Measurements from ENCODE around the gene CMIP.
"Not testable (repeated sequence)": the region's sequence is repeated elsewhere in the genome, so short reads cannot be mapped to it uniquely, and the experiment has no call there.

CMIP gene

DNA sequence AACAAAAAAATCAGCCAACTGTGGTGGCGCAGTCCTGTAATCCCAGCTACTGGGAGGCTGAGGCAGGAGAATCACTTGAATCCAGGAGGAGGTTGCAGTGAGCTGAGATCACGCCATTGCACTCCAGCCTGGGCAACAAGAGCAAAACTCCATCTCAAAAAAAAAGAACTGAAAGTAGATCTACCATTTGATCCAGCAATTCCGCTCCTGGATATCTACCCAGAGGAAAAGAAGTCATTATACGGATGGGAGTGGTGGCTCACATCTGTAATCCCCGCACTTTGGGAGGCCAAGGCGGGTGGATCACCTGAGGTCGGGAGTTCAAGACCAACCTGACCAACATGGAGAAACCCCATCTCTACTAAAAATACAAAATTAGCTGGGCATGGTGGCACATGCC is 22.5 kb upstream of the CMIP start:
- no CpG with 5 or more reads among the region's 7 CpGs for WGBS (ENCODE audit: extremely low coverage, insufficient coverage, insufficient read length)
- not testable (repeated sequence) for H3K27me3 ChIP-seq (ENCODE audit: insufficient read depth, low read length); H3K14ac ChIP-seq (ENCODE audit: low read length); H2AK5ac ChIP-seq (ENCODE audit: low read length); H4K8ac ChIP-seq (ENCODE audit: low read depth, low read length); H3K18ac ChIP-seq (ENCODE audit: low read length); H3K79me1 ChIP-seq (ENCODE audit: low read length); DNase-seq; H3K23ac ChIP-seq (ENCODE audit: low read length); H3K4me1 ChIP-seq (ENCODE audit: control insufficient read depth in 1 of 2, insufficient read depth in 2 of 2, low read length in 2 of 2); H2BK5ac ChIP-seq (ENCODE audit: low read depth, low read length, poor library complexity); H3K27ac ChIP-seq (ENCODE audit: low read depth, low read length); H4K12ac ChIP-seq (ENCODE audit: low read depth, low read length); H3K79me2 ChIP-seq (ENCODE audit: control insufficient read depth, insufficient read depth, low read length, poor library complexity); H3K9me3 ChIP-seq (ENCODE audit: insufficient read depth, low read depth, low read length); H2BK120ac ChIP-seq (ENCODE audit: insufficient read depth, low read length, poor library complexity); H3K36me3 ChIP-seq (ENCODE audit: control insufficient read depth in 1 of 2, insufficient read depth in 2 of 2, low read length in 2 of 2); H2BK12ac ChIP-seq (ENCODE audit: low read length); H3K4me3 ChIP-seq (ENCODE audit: low read depth, low read length); H2AFZ ChIP-seq (ENCODE audit: insufficient read depth, low read length, poor library complexity); H4K91ac ChIP-seq (ENCODE audit: low read depth, low read length); H3K4me2 ChIP-seq (ENCODE audit: low read length); H3K4ac ChIP-seq (ENCODE audit: low read depth, low read length); H3K9ac ChIP-seq (ENCODE audit: low read length)

DNA sequence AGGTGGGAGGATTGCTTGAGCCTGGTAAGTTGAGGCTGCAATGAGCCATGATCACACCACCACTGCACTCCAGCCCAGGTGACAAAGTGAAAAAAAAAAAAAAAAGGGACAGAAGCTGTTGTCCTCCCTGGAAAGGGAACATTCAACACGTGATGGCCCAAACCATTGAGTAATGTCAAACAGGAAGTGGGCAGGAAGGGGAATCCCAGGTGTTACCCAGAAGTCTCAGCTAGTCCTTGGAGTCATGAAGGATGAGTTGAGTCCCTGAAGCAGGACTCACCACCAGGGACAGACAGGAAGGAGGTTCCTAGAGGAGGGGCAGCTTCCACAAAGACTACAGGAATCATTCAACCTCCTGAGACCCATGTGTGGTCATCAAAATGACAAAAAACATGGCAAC is 19.8 kb upstream of the CMIP start:
- Histone ChIP-seq H4K8ac (ENCODE audit: low read depth, low read length) (no peak overlapping the region), H2BK12ac (ENCODE audit: low read length) (no peak overlapping the region), H3K18ac (ENCODE audit: low read length) (no peak overlapping the region), H3K23ac (ENCODE audit: low read length) (no peak overlapping the region), H3K4me3 (ENCODE audit: low read depth, low read length) (no peak overlapping the region), H3K27ac (ENCODE audit: low read depth, low read length) (no peak overlapping the region), H3K36me3 (ENCODE audit: control insufficient read depth in 1 of 2, insufficient read depth in 2 of 2, low read length in 2 of 2) (no peaks in the 10 kb centered on the region), H3K79me1 (ENCODE audit: low read length) (no peaks in the 10 kb centered on the region), H3K27me3 (ENCODE audit: insufficient read depth, low read length) (no peaks in the 10 kb centered on the region), H3K4me2 (ENCODE audit: low read length) (no peak overlapping the region), H3K9me3 (ENCODE audit: insufficient read depth, low read depth, low read length) (no peaks in the 10 kb centered on the region), H3K4me1 (ENCODE audit: control insufficient read depth in 1 of 2, insufficient read depth in 2 of 2, low read length in 2 of 2) (peaks cover 3 to 5% of the 10 kb centered on the region in 2 experiments), H4K91ac (ENCODE audit: low read depth, low read length) (no peak overlapping the region), H2AK5ac (ENCODE audit: low read length) (peak overlapping the region; percentile 29), H4K12ac (ENCODE audit: low read depth, low read length) (no peak overlapping the region), H2BK5ac (ENCODE audit: low read depth, low read length, poor library complexity) (no peak overlapping the region), H3K14ac (ENCODE audit: low read length) (no peak overlapping the region), H3K4ac (ENCODE audit: low read depth, low read length) (no peak overlapping the region), H3K79me2 (ENCODE audit: control insufficient read depth, insufficient read depth, low read length, poor library complexity) (no peaks in the 10 kb centered on the region), H2BK120ac (ENCODE audit: insufficient read depth, low read length, poor library complexity) (no peak overlapping the region), H3K9ac (ENCODE audit: low read length) (no peak overlapping the region), H2AFZ (ENCODE audit: insufficient read depth, low read length, poor library complexity) (no peak overlapping the region)
- WGBS (ENCODE audit: extremely low coverage, insufficient coverage, insufficient read length): no CpG with 5 or more reads among the region's 1 CpG
- peak in 1 of 2 donors; percentile 21 for DNase-seq

DNA sequence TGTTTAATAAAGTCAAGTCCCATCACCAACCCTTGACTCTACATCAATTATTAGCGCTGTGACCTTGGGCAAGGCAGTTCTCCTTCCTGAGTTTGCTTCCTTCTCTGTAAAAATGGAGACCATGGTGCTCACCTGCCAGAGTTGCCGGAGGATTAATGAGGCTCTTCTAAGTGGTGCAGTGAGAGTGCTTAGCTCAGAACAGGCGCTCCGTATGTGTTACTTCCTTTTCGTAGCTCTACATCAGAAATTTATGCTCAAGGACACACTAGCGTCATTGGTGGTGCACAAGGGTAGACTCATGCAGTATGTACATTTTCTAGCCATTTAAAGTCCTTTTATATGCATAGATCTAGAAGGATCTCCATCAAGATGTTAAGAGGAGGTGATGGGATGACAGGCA is 17.4 kb upstream of the CMIP start:
- Histone ChIP-seq H2BK12ac (ENCODE audit: low read length) (no peak overlapping the region), H2BK120ac (ENCODE audit: insufficient read depth, low read length, poor library complexity) (no peak overlapping the region), H3K14ac (ENCODE audit: low read length) (no peak overlapping the region), H4K91ac (ENCODE audit: low read depth, low read length) (no peak overlapping the region), H3K4me2 (ENCODE audit: low read length) (no peak overlapping the region), H3K4me1 (ENCODE audit: control insufficient read depth in 1 of 2, insufficient read depth in 2 of 2, low read length in 2 of 2) (peaks cover 11 to 18% of the 10 kb centered on the region in 2 experiments), H3K4me3 (ENCODE audit: low read depth, low read length) (no peak overlapping the region), H3K23ac (ENCODE audit: low read length) (no peak overlapping the region), H3K79me1 (ENCODE audit: low read length) (peaks cover 8% of the 10 kb centered on the region), H3K18ac (ENCODE audit: low read length) (no peak overlapping the region), H2BK5ac (ENCODE audit: low read depth, low read length, poor library complexity) (no peak overlapping the region), H3K27ac (ENCODE audit: low read depth, low read length) (no peak overlapping the region), H3K4ac (ENCODE audit: low read depth, low read length) (no peak overlapping the region), H3K36me3 (ENCODE audit: control insufficient read depth in 1 of 2, insufficient read depth in 2 of 2, low read length in 2 of 2) (no peaks in the 10 kb centered on the region), H4K8ac (ENCODE audit: low read depth, low read length) (no peak overlapping the region), H2AFZ (ENCODE audit: insufficient read depth, low read length, poor library complexity) (no peak overlapping the region), H3K9ac (ENCODE audit: low read length) (no peak overlapping the region), H3K27me3 (ENCODE audit: insufficient read depth, low read length) (no peaks in the 10 kb centered on the region), H3K79me2 (ENCODE audit: control insufficient read depth, insufficient read depth, low read length, poor library complexity) (no peaks in the 10 kb centered on the region), H4K12ac (ENCODE audit: low read depth, low read length) (no peak overlapping the region), H2AK5ac (ENCODE audit: low read length) (no peak overlapping the region), H3K9me3 (ENCODE audit: insufficient read depth, low read depth, low read length) (no peaks in the 10 kb centered on the region)
- WGBS (ENCODE audit: extremely low coverage, insufficient coverage, insufficient read length): no CpG with 5 or more reads among the region's 6 CpGs
- no peak for DNase-seq

DNA sequence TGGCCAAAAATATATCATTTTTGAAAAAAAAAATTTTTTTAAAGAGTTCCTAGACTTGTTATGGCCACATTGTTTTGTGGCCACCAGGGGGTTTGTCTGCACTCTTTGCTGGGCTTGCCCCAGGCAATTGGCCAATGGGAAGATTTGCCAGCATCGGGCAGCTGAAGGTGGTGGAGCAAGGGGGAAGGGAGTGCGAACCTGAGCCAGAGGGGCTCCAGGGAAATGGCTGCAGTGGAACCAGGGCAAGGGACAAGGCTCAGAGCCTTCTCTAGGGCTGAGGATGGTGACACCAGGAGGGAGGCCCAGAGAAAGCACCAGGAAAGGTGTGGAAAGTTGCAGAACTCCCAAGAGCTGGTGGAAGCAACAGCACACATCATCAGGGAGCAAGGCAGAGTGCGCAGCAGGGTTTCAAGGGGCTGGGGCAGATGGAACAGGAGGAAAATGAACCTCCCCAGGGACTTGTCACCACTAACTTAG is 15.5 kb upstream of the CMIP start:
- Histone ChIP-seq H2BK120ac (ENCODE audit: insufficient read depth, low read length, poor library complexity) (no peak overlapping the region), H4K12ac (ENCODE audit: low read depth, low read length) (no peak overlapping the region), H3K4me1 (ENCODE audit: control insufficient read depth in 1 of 2, insufficient read depth in 2 of 2, low read length in 2 of 2) (peaks cover 11 to 25% of the 10 kb centered on the region in 2 experiments), H3K4me2 (ENCODE audit: low read length) (no peak overlapping the region), H3K18ac (ENCODE audit: low read length) (no peak overlapping the region), H2AK5ac (ENCODE audit: low read length) (no peak overlapping the region), H3K4me3 (ENCODE audit: low read depth, low read length) (no peak overlapping the region), H2BK5ac (ENCODE audit: low read depth, low read length, poor library complexity) (no peak overlapping the region), H4K91ac (ENCODE audit: low read depth, low read length) (peak overlapping the region; percentile 7), H3K9me3 (ENCODE audit: insufficient read depth, low read depth, low read length) (peaks cover 2% of the 10 kb centered on the region), H2BK12ac (ENCODE audit: low read length) (peak overlapping the region; percentile 8), H3K14ac (ENCODE audit: low read length) (no peak overlapping the region), H3K27me3 (ENCODE audit: insufficient read depth, low read length) (no peaks in the 10 kb centered on the region), H3K36me3 (ENCODE audit: control insufficient read depth in 1 of 2, insufficient read depth in 2 of 2, low read length in 2 of 2) (no peaks in the 10 kb centered on the region), H4K8ac (ENCODE audit: low read depth, low read length) (peak overlapping the region; percentile 3), H3K79me2 (ENCODE audit: control insufficient read depth, insufficient read depth, low read length, poor library complexity) (no peaks in the 10 kb centered on the region), H3K23ac (ENCODE audit: low read length) (no peak overlapping the region), H3K4ac (ENCODE audit: low read depth, low read length) (no peak overlapping the region), H3K9ac (ENCODE audit: low read length) (no peak overlapping the region), H3K79me1 (ENCODE audit: low read length) (peaks cover 10% of the 10 kb centered on the region), H3K27ac (ENCODE audit: low read depth, low read length) (no peak overlapping the region), H2AFZ (ENCODE audit: insufficient read depth, low read length, poor library complexity) (no peak overlapping the region)
- WGBS (ENCODE audit: extremely low coverage, insufficient coverage, insufficient read length): no CpG with 5 or more reads among the region's 3 CpGs
- peak in 1 of 2 donors; percentile 68 for DNase-seq

All from trophoblast cell (in vitro differentiated cells and primary cell).